K562 (cell line): ENCODE data around the gene TTC33. TPM values are rescaled to one million over a fixed set of nuclear protein-coding genes. Genes with fewer than 3 reads are reported as not detected.
A peak's percentile ranks its signal among the peaks of the same experiment; 100 is the strongest.

Source experiments
- ATAC-seq: fragments of 200-7000 bp; cut with Tn5 transposase; 3 replicates; pipeline ENCODE4 v1.9.1; 2020; ENCODE audit warnings: moderate library complexity
- BruUV-seq: library from RNA; stranded (reverse); fragments of 400-500 nt; replicated peaks from 2 replicates; lab custom pipeline; 2021; lab: Mats Ljungman, UMichigan
- CTCF ChIA-PET: fragments of 300-600 bp; formaldehyde crosslinking; extraction: SDS; loops from one replicate; lab custom pipeline; 2021; ENCODE audit warnings: low intra/inter-chr PET ratio; lab: Yijun Ruan, JAX
- POLR2A ChIA-PET: fragments of 300-600, 350-650 bp; sonication (Branson Sonifier 250); formaldehyde crosslinking; extraction: SDS; loops from one replicate; lab custom pipeline; 2021; ENCODE audit warnings: antibody characterized with exemption, inconsistent platforms; lab: Yijun Ruan, JAX
- DNase-seq, 4 experiments: peaks; one replicate each; pipeline versions ENCODE4 v3.0.0 to v3.0.0-alpha.2; 2011 to 2018; ENCODE audit warnings: low spot score in 3 of 4, mixed read lengths in 3 of 4; ENCODE audit errors: extremely low read depth in 1 of 4
- FAIRE-seq: peaks from 2 replicates; lab custom pipeline; 2011; peaks lifted over from hg19 to GRCh38; lab: Jason Lieb, UNC
- H2AFZ ChIP-seq: 2 replicates; pipeline ENCODE4 v1.6.0; 2011; ENCODE audit warnings: low read depth, low read length, control low read depth, inconsistent platforms
- H3K27ac ChIP-seq: fragments of 200-600 bp; 3 replicates; pipeline ENCODE4 v1.8.0; 2011; ENCODE audit warnings: low read depth, mild to moderate bottlenecking, control low read depth, inconsistent platforms, low read length, moderate library complexity, mixed read lengths; ENCODE audit errors: extremely low read depth
- H3K27me3 ChIP-seq, 2 experiments: fragments of 300-600 bp in 1 of 2; 2 replicates in 1 of 2; 3 replicates in 1 of 2; pipeline versions ENCODE4 v1.6.0 to v1.8.0; 2011; ENCODE audit warnings: inconsistent platforms in 2 of 2, low read length in 2 of 2, mild to moderate bottlenecking in 1 of 2, mixed read lengths in 1 of 2, moderate library complexity in 1 of 2; ENCODE audit not compliant: control insufficient read depth in 2 of 2, insufficient read depth in 2 of 2
- H3K36me3 ChIP-seq: fragments of 300-600 bp; 3 replicates; pipeline ENCODE4 v1.8.0; 2011; ENCODE audit warnings: mild to moderate bottlenecking, low read length, inconsistent platforms; ENCODE audit not compliant: control insufficient read depth, insufficient read depth
- H3K4me1 ChIP-seq, 2 experiments: fragments of 200-600 bp in 1 of 2; replicated peaks in 1 of 2; 2 replicates in 1 of 2; 3 replicates in 1 of 2; pipeline versions ENCODE4 v1.5.1 to v1.8.0; 2011; ENCODE audit warnings: inconsistent platforms in 2 of 2, low read length in 2 of 2, mild to moderate bottlenecking in 1 of 2, mixed read lengths in 1 of 2, moderate library complexity in 1 of 2; ENCODE audit not compliant: control insufficient read depth in 2 of 2, insufficient read depth in 2 of 2
- H3K4me2 ChIP-seq: 2 replicates; pipeline ENCODE4 v1.6.1; 2011; ENCODE audit warnings: low read length, control low read depth, inconsistent platforms, mixed read lengths; ENCODE audit not compliant: insufficient read depth
- H3K4me3 ChIP-seq: fragments of 200-600 bp; sonication (generic), shearing (Covaris generic); 2 replicates; pipeline ENCODE4 v1.5.1; 2016; ENCODE audit warnings: control low read depth, inconsistent platforms
- H3K79me2 ChIP-seq: fragments of 200-600 bp; 3 replicates; pipeline ENCODE4 v1.8.0; 2011; ENCODE audit warnings: low read length, inconsistent platforms; ENCODE audit not compliant: control insufficient read depth, insufficient read depth
- H3K9ac ChIP-seq, 2 experiments: 2 replicates each; pipeline versions ENCODE4 v1.6.0 to v1.6.1; 2011; ENCODE audit warnings: low read depth in 2 of 2, low read length in 2 of 2, control low read depth in 1 of 2, inconsistent platforms in 1 of 2, mild to moderate bottlenecking in 1 of 2, mixed read lengths in 1 of 2; ENCODE audit not compliant: insufficient read depth in 1 of 2
- H3K9me1 ChIP-seq: one replicate; pipeline ENCODE4 v1.6.0; 2011; ENCODE audit warnings: inconsistent platforms, mild to moderate bottlenecking, low read length, moderate library complexity; ENCODE audit not compliant: control insufficient read depth, insufficient read depth
- H3K9me3 ChIP-seq: replicated peaks from 2 replicates; pipeline ENCODE4 v1.5.1; 2011; ENCODE audit warnings: low read depth, low read length, inconsistent platforms; ENCODE audit not compliant: control insufficient read depth, insufficient read depth
- H4K20me1 ChIP-seq: replicated peaks from 2 replicates; pipeline ENCODE4 v1.6.1; 2011; ENCODE audit warnings: low read length, inconsistent platforms, mixed read lengths; ENCODE audit not compliant: control insufficient read depth, insufficient read depth
- ADNP ChIP-seq: fragments of 200-800 bp; sonication (Bioruptor generic); IDR thresholded peaks from 2 replicates; pipeline ENCODE4 v1.6.1; 2016; ENCODE audit warnings: missing genetic modification characterization, missing compliant biosample characterization
- ARID3A ChIP-seq: IDR thresholded peaks from 2 replicates; pipeline ENCODE4 v1.6.1; 2012; ENCODE audit warnings: low read depth, low read length, improper control_type of control experiment, borderline replicate concordance
- ASH1L ChIP-seq: fragments of 450-650 bp; IDR thresholded peaks from 2 replicates; pipeline ENCODE4 v1.6.1; 2018; ENCODE audit warnings: borderline replicate concordance, mild to moderate bottlenecking, low read depth; ENCODE audit not compliant: partially characterized antibody
- ATF4 ChIP-seq: fragments of 450-650 bp; formaldehyde crosslinking; IDR thresholded peaks from 2 replicates; pipeline ENCODE4 v1.4.0; 2022; ENCODE audit warnings: mild to moderate bottlenecking, moderate library complexity
- ATF7 ChIP-seq: fragments of 450-650 bp; IDR thresholded peaks from 2 replicates; pipeline ENCODE4 v1.7.1; 2014; ENCODE audit warnings: mild to moderate bottlenecking, moderate library complexity
- PML ChIP-seq: IDR thresholded peaks from 2 replicates; pipeline ENCODE4 v1.6.1; 2012; ENCODE audit warnings: low read length, inconsistent platforms
- SETDB1 ChIP-seq: IDR thresholded peaks from one replicate; pipeline ENCODE4 v1.6.1; 2012; ENCODE audit warnings: low read length, control low read depth, inconsistent platforms
- SIX5 ChIP-seq, 2 experiments: IDR thresholded peaks; 2 replicates each; pipeline ENCODE4 v1.6.1; 2011; ENCODE audit warnings: low read length in 2 of 2, borderline replicate concordance in 1 of 2, low read depth in 1 of 2, mild to moderate bottlenecking in 1 of 2, moderate library complexity in 1 of 2; ENCODE audit not compliant: insufficient read depth in 1 of 2
- SPI1 ChIP-seq: IDR thresholded peaks from 2 replicates; pipeline ENCODE4 v1.6.1; 2011; ENCODE audit warnings: low read depth, low read length, control low read depth, borderline replicate concordance
- ZNF12 ChIP-seq: sonication (generic); formaldehyde crosslinking; IDR thresholded peaks from 2 replicates; pipeline ENCODE4 v1.4.0; 2020; ENCODE audit warnings: mild to moderate bottlenecking, missing genetic modification reagents
- ZNF41 ChIP-seq: fragments of 250-450 bp; sonication (Bioruptor Pico); conservative IDR thresholded peaks from 2 replicates; pipeline ENCODE4 v1.4.0; 2020; ENCODE audit warnings: mild to moderate bottlenecking
- ZNF57 ChIP-seq: fragments of 450-650 bp; formaldehyde crosslinking; IDR thresholded peaks from 2 replicates; pipeline ENCODE4 v1.4.0; 2020; ENCODE audit warnings: mild to moderate bottlenecking, moderate library complexity
- WGBS: fragments of 100-300 bp; shearing (Covaris generic); methylation state at CpG from one replicate; pipeline ENCODE4 v1.1.6; 2016; ENCODE audit warnings: low coverage, mixed read lengths; ENCODE audit not compliant: insufficient coverage; ENCODE audit errors: missing lambda C conversion rate; 5-methylcytosine and 5-hydroxymethylcytosine counted together
- in situ Hi-C: fragments of 300-500 bp; cut with MboI; formaldehyde crosslinking; loops from 4 replicates; pipeline ENCODE4 v1.15.0; 2018; ENCODE audit warnings: inconsistent platforms, mixed read lengths
- intact Hi-C: fragments of 100-400 bp; cut with micrococcal nuclease; formaldehyde crosslinking; loops from 2 replicates; pipeline ENCODE4 v1.14.2; 2022
- polyA plus RNA-seq, 8 experiments: library from polyadenylated mRNA; depleted of rRNA in 4 of 8; stranded (reverse) in 5 of 8; unstranded in 3 of 8; fragments of >200 nt; fragmentation: Nextera tagmentation in 2 of 8; fragmentation: Illumina TruSeq in 1 of 8; extraction: Ambion mirVana in 2 of 8; extraction: Trizol in 1 of 8; gene quantifications; 2 replicates each; pipeline versions ENCODE4 v1.2.1 to v1.2.3, GENCODE V29; 2011 to 2014; ENCODE audit warnings: inconsistent platforms in 1 of 8, missing spikeins in 1 of 8
- total RNA-seq, 7 experiments: library from RNA; depleted of rRNA in 6 of 7; stranded (reverse); fragments of >200 nt in 6 of 7; fragmentation: Illumina TruSeq in 2 of 7; extraction: Trizol in 2 of 7; gene quantifications; 2 replicates each; pipeline versions ENCODE4 v1.2.1 to v1.2.3, GENCODE V29; 2011 to 2021; ENCODE audit warnings: low replicate concordance in 1 of 7

The TTC33 gene
- total and polyA plus RNA-seq, 9 of the 15 experiments (the other 6 are each of a cell fraction or from before 2014, with no cell fraction given): 11.5 to 24.9 (median 21.1) TPM

GRCh38 chr5:40674661-40675235 is 81.0 kb downstream of the TTC33 start (continued):
- TF ChIP-seq SIX5 (IDR thresholded peaks at IDR 0.05; ENCODE audit: borderline replicate concordance in 1 of 2, insufficient read depth in 1 of 2, low read depth in 1 of 2, low read length in 2 of 2) (no peak), ADNP (no peak), ZNF41 (no peak), PML (no peak), ATF7 (no peak), ZNF57 (CRISPR knock-in tag) (no peak), ZNF12 (no peak), SPI1 (no peak), SETDB1 (no peak)

GRCh38 chr5:40672425-40672824 is 83.3 kb downstream of the TTC33 start:
- ATAC-seq (no peak; the same call in 1 of the 3 replicates), DNase-seq (no peak), FAIRE-seq (peak; percentile 58)
- H3K4me1 ChIP-seq: no peaks in the 10 kb centered on the region
- no peak for TF ChIP-seq ASH1L
- TF ChIP-seq SPI1: peak; percentile 89
- TF ChIP-seq ARID3A: no peak
- TF ChIP-seq ATF4 (CRISPR knock-in tag): no peak
- intact Hi-C loops (no loop called here), in situ Hi-C loops (no loop called here)
- no peaks in the 10 kb centered on the region for H3K9me1 ChIP-seq
- H3K9me3 ChIP-seq: no peaks in the 10 kb centered on the region
- no TSS peak for BruUV-seq
- CTCF ChIA-PET: no interaction called here
- no peak overlapping the region for H3K4me3 ChIP-seq
- H3K27me3 ChIP-seq: peaks cover 0 to 8% of the 10 kb centered on the region in 2 experiments; a peak in 2 of 5 replicates
- WGBS: 0% methylated on average over 4 of the region's 4 CpGs
- H2AFZ ChIP-seq: no peak overlapping the region
- no peaks in the 10 kb centered on the region for H3K79me2 ChIP-seq
- H3K9ac ChIP-seq: no peak overlapping the region
- no peak overlapping the region for H3K4me2 ChIP-seq
- POLR2A ChIA-PET: no interaction called here
- H4K20me1 ChIP-seq: no peaks in the 10 kb centered on the region
- no peak overlapping the region for H3K27ac ChIP-seq
- no peaks in the 10 kb centered on the region for H3K36me3 ChIP-seq
